ENCODE results near the gene UPP2.

GRCh38 chr2:158066046-158066713 lies 35.5 kb upstream of the UPP2 start:
- TF ChIP-seq TAF1 (IDR thresholded peaks at IDR 0.05; ENCODE audit: low read depth, low read length) = no peak
- TF ChIP-seq JUND (IDR thresholded peaks at IDR 0.05; ENCODE audit: low read length) = no peak
- TF ChIP-seq ATF2 (IDR thresholded peaks at IDR 0.05; ENCODE audit: low read length) = no peak
- no peak for TF ChIP-seq CTBP2 (IDR thresholded peaks at IDR 0.05; ENCODE audit: borderline replicate concordance, insufficient read depth, insufficient read length, low read length)
- no peak for TF ChIP-seq SAP30 (IDR thresholded peaks at IDR 0.05; ENCODE audit: insufficient read depth, insufficient replicate concordance, low read length)
- TF ChIP-seq RAD21 (IDR thresholded peaks at IDR 0.05 in 1 of 2, conservative IDR thresholded peaks at IDR 0.05 in 1 of 2; ENCODE audit: low read depth in 2 of 2, low read length in 2 of 2) = no peak
- no peak for TF ChIP-seq ZNF274 (IDR thresholded peaks at IDR 0.05; ENCODE audit: borderline replicate concordance, extremely low read depth, low read length)
- no peak for TF ChIP-seq POLR2AphosphoS5 (IDR thresholded peaks at IDR 0.05; ENCODE audit: low read depth, low read length)
- TF ChIP-seq JUN (IDR thresholded peaks at IDR 0.05; ENCODE audit: low read depth, low read length) = no peak
